GM21723 (cell line): ENCODE results near the gene ANKH.
"Not testable (repeated sequence)": the region's sequence is repeated elsewhere in the genome, so short reads cannot be mapped to it uniquely, and the experiment has no call there.

Source experiments
- ATAC-seq: cut with Tn5 transposase; IDR thresholded peaks from one replicate; pipeline ENCODE4 v1.9.1; 2021; ENCODE audit warnings: mild to moderate bottlenecking, moderate library complexity; ENCODE audit not compliant: unreplicated experiment

The ANKH gene

DNA sequence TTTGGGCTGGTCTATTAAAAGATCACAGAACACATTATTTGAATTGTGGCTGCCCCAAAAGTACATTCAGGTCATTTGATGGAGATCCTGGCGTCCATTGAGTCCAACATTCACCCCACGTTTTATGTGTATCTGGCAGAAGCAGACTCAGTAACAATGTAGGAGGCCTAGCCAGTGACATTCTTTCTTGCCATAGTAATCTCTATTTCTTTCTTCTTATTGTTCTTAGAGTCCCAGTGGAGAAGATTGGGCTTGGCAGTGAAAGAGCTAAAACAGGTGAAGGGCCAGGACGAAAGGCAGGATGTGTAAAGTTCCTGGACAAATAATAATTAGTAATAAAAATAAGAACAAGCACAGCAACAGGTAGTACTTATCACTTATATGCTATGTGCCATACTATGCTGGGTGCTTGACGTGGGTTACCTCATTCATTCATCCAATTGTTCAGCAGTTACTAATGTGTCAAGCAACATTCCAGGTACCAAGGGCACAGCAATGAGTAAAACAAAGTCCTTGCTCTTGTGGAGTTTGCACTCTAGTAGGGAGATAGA, 12.6 kb upstream of the ANKH start:
- ATAC-seq, result no peak

DNA sequence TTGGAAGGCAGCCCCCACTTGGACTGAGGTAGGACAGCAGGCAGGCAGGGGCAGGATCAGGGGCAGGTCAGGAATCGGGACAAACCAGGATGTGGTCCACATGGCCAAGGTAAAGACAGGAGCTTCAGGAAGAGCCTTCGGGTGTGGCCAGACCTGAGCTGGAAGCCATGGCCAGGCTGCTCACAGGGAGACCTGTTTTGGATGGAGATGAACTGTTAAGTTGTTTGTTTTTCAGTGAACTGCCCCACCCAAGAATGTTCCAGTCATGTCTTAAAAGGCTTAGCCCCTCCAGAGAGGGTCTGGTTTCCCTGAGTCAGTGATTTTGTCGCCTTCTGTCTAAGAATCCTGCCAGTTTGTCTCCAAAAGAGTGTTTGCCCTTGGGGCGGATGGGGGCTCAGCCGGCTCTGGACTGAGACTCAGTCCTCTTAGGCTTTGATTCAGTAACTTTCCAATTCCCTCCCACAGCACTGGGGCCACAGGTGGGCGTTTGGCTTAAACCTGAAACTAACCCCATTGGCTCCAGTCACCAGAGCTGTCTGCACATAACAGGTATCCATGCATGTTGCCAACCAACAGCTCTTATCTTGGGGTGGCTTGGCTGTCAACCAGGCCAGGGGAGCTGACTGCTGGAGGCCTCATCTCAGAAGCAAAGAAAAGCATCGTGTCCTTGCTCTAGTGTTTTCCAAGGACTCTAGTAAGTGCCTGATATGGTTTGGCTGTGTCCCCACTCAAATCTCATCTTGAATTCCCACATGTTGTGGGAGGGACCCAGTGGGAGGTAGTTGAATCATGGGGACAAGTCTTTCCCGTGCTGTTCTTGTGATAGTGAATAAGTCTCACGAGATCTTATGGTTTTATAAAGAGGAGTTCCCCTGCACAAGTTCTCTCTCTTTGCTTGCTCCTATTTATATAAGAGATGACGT, 11.3 kb upstream of the ANKH start:
- ATAC-seq, result no peak

DNA sequence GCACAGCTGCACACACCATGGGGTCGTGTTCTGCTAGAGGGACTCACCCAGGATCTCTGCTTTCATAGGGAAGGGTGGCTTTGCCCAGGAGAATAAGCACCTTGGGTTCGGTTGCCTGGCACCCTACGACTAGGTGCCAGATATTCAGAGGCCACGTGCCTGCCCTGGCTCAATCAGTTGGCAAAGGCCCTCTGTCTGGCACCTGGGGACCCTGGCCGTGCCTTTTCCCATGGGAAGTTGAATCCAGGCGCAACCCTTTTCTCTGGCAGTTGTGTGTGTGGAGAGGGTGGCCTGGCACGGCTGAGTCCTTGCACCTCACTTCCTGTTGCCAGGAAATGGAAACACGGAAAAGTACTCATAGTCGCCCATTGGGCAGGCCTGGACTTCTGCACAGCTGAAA, 10.2 kb upstream of the ANKH start:
- no peak for ATAC-seq

DNA sequence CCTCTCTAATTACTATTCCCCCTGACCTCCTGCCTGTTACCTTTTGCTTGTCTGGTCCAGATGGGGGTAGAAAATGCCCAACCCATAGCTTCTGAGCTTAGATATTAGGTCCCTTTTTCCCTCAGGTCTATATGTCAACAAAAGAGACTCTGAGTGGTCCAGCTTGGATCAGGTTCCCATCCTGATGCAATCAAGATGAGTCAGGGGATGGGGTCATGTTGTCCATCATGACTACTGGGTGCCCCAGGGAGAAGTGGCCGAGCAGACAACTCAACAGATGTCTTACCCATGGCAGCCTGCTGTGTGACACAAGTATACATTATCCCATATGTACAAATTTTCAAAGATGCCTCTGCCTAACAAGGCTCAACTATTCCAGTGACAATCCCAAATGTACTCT, 9.1 kb upstream of the ANKH start:
- no peak for ATAC-seq

DNA sequence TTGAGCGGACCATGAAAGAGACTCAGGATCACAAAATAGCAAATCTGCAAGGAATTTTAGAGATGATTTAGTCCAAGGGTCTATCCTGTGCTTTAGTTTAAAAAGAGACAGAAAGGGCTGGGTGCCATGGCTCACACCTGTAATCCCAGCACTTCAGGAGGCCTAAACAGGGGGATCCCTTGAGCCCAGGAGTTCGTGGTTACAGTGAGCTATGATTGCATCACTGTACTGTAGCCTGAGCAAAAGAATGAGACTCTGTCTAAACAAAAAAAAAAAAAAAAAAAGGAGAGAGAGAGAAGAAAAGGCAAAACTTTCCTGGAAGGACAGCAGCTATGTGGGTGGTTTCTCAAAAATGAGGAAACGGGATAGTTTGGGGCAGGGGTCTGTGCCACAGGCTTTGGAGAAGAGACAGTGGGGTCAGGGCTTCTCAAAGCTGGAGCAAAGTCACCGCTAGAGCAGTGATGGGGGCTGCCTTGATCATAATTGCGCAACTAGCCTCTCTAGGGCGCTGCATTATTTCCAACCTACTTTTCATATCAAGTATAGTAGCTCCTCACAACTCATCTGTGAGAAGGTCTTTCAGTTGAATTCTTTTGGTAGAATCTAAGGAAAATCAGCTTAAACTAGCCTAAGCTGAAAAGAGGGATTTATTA, 8.5 kb upstream of the ANKH start:
- ATAC-seq, result no peak

DNA sequence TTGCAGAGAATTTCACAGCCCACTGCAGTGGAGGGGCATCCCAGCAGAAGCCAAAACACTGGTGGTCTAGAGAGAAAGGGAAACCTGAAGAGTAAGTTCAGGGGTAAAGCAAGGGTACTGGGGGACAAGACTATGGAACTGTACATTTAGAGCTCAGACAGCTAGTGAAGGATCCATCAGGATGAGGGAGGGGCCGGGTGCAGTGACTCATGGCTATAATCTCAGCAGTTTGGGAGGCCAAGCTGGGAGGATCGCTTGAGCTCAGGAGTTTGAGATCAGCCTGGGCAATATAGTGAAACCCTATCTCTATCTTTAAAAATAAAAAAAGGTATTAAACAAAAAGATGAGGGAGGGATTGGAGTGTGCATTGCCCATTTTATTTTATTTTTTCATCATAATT, 7.8 kb upstream of the ANKH start:
- ATAC-seq, result no peak

DNA sequence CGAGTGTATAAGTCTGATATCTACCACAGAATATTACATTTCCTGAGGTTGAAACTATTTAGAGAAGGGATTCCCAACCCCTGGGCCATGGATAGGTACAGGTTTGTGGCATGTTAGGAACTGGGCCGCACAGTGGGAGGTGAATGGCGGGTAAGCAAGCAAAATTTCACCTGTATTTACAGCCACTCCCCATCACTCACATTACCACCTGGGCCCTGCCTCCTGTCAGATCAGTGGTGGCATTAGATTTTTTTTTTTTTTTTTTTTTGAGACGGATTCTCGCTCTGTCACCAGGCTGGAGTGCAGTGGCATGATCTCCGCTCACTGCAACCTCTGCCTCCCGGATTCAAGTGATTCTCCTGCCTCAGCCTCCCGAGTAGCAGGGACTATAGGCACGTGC, 6.6 kb upstream of the ANKH start:
- ATAC-seq, result not testable (repeated sequence)

DNA sequence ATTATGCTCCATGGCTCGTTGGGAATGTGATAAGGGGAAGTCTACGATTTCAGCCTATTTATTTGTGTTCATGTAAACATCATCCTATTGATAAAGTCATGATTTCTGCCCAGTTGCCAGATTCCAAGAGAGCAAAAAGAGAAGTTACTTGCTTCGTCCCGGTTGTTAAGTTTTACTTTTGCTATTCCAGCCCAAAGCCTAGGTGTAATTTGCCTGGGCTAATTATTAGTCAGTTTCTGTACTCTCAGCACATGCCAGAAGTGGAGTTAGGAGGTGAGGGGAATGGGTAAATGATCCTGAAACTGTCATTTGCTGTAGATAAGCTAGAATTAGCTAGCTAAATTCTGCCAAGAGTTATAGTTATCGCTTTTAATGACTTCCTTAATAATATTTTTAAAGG, 4.5 kb upstream of the ANKH start:
- ATAC-seq, result no peak

DNA sequence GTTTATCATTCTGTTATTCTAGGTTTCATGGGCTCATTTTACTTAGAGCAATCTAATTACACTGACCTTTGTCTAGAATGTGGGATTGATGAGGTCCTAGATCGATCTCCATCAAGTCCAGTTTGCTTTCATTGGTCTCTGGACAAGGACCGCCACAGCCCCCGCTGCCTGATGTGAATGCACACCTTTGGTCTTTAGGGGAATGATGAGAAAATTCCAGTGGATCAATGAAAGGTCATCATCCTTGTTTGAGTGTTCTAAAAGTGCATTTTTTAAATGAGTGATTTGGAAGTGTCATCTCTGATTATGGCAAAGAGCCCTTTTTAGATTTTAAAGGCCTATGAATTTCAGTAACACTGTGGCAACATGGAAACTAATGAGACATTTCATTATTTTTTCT, 2.2 kb upstream of the ANKH start:
- no peak for ATAC-seq

DNA sequence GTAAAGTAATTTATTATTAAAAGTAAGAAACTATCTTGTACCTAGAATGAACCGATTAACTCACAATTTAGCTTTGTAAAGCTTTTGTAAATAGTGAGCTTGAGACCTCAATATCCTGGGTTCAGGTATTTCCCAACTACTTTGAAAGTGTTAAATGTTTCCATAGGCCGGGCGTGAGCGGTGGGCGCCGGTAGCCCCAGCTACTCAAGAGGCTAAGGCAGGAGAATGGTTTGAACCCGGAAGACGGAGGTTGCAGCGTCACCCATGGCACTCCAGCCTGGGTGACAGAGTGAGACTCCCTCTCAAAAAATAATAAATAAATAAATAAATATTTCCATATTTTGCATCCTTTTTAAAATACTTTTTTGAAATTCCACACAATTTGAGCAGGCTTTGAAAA, 1.5 kb upstream of the ANKH start:
- no peak for ATAC-seq

DNA sequence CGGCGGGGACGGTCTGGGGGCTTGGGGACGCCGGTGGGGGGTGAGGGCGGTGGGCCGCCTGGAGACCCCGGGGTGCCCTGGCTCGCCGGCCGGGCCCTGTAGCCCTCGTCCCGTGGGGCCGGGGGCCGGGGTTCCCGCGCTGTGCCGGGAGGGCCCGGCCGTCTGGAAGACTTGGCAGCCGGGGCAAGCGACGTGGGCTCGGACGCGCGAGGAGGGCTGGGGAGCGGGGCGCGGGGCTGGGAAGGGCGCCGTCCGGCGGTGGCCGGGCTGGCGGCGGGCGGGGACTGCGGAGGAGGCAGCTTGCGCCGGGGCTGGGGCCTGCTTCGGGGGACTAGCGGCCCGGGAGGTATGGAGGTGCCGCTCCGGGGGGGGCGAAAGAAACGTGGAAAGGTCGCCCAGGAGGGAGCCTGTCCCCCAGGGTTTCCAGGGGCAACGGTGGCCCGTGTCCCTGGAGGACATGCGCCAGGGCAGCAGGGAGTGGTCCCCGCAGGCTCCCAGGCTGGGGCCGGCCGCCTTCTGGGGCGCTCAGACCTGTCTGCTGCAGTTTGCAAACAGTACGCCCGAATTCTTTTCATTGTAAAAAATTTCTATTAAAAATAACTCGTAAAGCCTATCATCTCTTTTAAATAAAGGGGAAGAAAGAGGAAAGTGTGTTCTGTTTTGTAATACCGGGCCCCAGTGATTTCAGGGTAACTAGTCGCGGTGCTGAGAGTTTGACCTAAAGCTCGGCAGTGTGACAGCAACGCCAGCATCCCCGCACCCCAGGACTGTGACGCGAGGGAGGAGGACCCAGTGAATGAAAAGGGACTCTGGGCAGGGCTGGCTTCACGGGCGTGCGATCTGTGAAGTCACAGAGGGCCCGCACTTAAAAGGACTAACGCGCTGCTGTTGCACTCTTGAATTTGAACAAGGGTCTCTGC, 752 bp upstream of the ANKH start:
- peak; percentile 44 for ATAC-seq

DNA sequence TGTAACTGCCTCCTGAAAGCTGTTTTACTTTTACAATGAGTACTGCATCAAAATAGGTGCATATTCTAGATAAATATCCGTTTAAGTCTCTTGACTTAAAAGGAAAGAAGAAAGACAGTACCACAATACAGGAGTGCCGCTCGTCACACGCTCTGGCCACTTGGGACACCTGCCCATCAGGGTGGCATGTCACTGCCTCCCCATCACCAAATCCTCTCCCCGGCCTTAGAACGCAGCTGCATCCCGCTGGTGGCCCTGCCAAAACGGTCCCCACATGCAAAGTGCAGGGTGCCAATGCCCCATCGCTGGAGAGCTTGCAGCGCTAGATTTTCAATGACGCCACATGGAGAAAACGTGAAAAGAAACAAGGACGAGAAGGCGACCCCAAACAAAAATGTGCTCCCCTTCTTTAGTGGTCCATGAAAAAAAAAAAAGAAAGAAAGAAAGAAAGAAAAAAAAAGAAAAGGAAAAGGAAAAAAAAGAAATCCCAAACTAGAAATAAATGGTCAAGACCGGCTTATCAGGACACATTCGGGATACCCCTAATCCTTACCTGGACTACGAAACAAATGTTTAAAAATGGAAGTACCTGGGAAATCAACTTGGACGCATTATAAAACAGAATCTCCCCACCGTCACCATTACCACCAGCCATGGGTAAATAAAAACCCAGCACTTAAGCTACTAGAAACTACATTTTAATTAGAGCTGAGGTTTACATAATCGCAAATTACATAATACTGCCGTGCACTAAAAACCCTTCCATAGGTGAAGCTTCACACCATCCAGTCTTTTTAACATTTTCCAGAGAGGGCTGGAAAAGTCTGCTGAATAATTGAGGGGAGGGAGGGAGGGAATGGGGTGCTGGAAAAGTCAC, 1.0 kb downstream of the ANKH start:
- ATAC-seq, result no peak

DNA sequence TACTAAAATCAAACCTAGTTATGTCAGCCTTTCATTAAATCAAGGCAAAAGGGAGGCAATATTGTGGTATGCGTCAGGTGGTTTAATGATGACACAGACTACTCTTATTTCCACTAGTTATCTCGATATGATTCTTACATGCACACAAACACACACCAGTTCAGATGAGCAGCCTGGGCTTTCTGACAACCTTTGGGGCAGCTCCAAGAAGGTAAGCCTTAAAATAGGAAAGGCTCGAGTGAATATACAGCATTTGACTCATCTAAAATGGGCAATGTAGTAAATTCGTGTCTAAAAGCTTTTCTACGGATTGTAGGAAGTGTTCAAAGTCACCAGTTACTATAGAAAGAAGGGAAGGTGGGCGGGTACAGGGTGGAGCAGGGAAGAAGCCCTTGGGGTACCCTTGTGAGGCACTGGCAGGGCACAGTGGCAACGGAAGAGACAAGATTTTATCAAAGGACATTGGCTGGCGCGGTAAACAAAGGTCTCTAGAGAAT, 1.9 kb downstream of the ANKH start:
- no peak for ATAC-seq

DNA sequence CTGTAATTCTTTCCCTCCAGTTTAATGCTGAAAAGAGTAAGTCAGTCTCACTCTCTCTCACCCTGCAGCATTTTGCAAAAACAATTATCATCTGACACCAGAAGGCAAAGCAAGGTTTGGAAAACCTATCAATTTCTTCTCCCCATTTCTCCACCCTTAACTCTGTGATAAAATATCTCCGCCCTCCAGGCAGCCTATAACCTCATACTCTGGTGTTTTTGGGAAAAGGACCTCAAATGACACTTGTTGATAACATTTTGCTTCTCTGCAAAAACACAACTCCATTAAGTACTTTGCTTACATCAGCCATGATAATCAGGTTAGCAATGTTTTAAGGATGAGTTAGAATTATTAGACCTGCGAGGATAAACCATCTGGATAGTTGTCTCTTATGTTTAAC, 2.3 kb downstream of the ANKH start:
- ATAC-seq, result no peak

DNA sequence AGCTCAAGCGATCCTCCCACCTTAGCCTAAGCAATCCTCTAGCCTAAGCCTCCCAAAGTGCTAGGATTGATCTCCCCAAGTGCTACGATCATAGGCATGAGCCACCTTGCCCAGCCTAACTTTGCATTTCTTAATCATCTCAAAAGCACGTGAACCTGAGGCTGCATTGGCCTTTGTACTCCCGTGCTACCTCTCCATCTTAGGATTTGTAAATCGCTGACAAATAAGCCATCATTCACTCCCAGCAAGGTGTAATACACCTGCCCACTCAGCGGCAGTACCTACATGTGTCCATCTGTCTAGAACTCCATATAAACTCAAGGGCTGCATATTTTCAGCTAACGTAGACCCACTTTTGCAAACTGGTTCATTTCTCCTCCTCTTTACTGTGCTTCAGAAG, 2.8 kb downstream of the ANKH start:
- ATAC-seq, result no peak

DNA sequence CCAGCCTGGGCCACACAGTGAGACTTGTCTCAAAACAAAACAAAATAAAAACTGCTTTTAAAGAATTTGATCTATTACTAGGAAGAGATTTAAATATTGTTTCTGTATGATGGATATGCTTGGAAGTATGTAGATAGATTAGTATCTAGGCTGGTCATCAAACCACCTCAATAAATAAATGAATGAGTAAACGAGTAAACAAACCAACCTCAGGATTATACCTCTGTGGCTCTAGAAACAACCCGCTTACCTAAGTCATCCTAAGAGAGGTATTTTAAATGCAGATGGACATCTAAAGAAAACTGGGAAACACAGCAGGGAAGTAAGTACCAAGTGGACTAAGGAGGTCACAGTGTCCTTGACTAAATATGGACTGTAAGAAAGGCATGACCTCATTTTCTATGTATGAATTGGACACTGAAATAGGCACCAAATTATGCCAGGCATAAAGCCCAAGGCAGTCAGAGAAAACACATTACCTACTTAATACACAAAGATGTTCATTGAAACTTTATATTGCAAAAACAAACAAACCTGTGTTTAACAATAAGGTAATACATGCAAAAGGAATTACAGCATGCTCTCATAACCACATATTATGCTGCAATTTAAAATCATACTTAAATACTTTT, 7.3 kb downstream of the ANKH start:
- no peak for ATAC-seq

DNA sequence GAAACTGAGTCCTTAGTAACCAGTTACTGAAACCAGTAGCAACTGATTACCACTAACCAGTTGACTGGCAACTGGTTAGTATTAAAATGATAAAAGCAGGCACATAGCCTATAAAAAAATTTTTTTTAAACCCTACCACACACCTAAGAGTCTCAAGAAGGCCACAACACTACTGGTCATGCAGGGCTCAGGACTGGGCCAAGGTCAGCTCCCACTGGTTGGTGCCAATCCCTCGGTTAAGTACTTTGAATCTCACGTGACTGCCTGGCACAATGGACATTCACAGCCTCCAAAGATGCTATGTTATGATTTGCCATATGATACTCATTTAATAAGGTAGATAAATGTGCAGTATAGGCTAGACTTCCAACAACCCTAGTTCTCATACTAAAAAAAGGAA, 8.5 kb downstream of the ANKH start:
- no peak for ATAC-seq

DNA sequence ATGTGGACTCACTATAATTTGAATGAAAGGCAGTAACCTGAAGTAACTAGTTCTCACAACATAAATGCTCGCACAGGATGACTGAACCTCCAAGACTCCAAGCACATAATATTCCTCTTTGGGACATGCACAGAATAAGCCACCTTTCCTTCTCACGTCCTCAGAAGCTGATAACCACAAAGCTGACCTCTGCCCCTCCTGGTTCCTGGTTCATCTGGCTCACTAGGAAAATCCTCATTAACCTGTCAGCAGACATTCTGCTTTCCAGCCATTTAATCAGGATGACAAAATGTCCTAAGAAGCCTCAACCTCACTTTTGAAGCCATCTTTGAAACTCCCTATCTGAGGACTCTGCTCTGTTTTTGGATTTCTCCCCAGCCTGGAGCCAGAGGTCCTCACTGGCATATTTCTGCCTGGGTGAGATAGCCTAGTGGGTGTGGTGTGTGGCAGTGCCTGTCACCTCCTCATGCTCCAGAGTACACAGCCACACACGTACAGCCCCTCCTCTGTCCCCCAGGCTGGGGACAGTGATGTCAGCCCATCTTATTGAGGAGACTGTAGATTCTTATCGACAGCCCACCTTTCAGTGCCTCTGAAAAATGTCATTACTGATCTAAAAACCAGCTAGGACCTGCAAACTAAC, 10.3 kb downstream of the ANKH start:
- ATAC-seq, result no peak

DNA sequence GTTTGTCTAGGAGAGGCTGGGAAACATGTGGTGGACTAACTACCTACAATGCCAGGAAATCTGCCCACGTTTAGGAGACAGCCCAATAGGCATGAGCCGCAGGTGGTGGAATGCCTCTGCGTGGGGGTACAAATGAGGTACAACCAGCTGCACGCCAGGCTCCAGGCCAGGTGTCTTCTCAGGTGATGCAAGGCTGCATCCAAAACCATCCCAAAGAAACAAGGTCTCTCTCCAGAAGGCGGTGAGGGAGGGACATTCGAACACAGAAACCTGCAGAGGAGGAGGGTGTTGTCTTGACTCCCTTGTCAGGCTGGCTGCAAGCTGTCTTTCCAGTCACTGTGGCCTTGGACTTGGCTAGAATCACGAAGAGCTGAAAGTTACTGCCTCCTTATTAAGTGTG, 11.6 kb downstream of the ANKH start:
- ATAC-seq, result no peak
